ENCODE results near the gene NUDCD2. TPM values are rescaled to one million over a fixed set of nuclear protein-coding genes. Genes with fewer than 3 reads are reported as not detected.

The NUDCD2 gene
- total RNA-seq, 5 donors from 2014 or later (not counting 1 experiment from before 2014, with no cell fraction given) = 18.9 to 29.9 (median 29.3) TPM

- Histone ChIP-seq H3K9me3 (no peaks in the 10 kb centered on the region), H3K27me3 (replicated peaks in 1 of 2; ENCODE audit: control insufficient read depth in 2 of 2, extremely low read depth in 1 of 2, insufficient read depth in 2 of 2, low read length in 1 of 2) (no peaks in the 10 kb centered on the region), H3K36me3 (ENCODE audit: control insufficient read depth in 2 of 2, extremely low read depth in 1 of 2, insufficient read depth in 1 of 2, low read length in 1 of 2) (no peaks in the 10 kb centered on the region), H3K4me1 (ENCODE audit: control insufficient read depth in 1 of 2, extremely low read depth in 1 of 2, insufficient read depth in 2 of 2, low read length in 2 of 2) (no peaks in the 10 kb centered on the region), H3K4me3 (ENCODE audit: control insufficient read depth in 1 of 2, extremely low read depth in 1 of 2, low read length in 1 of 2) (no peak overlapping the region), H3K27ac (ENCODE audit: low read length) (no peak overlapping the region)
- WGBS (ENCODE audit: insufficient coverage) = no CpG with 5 or more reads among the region's 2 CpGs
- ChIA-PET POLR2A (no interaction called here), CTCF (interaction anchor here in 1 of 2 donors (0.6 to 2.0 kb wide), 4 partner anchors 10 to 290 kb away, joined by 3 to 9 read pairs (median 3); partner anchors contain the start of gene NUDCD2)
- peaks cover 0 to 13% (median 1%) of the 10 kb centered on the region in 3 donors for H3K4me1 Mint-ChIP-seq
- no peaks in the 10 kb centered on the region for H3K9me3 Mint-ChIP-seq
- DNase-seq = no peak
- H3K27me3 Mint-ChIP-seq = no peaks in the 10 kb centered on the region
- H3K27ac Mint-ChIP-seq = peak overlapping the region; percentile 8 to 20
- H3K4me3 Mint-ChIP-seq = no peak overlapping the region
- peak in 1 of 4 experiments; percentile 19 for ATAC-seq (replicated peaks in 1 of 4)
- H3K36me3 Mint-ChIP-seq = no peaks in the 10 kb centered on the region
These were observed 18.5 kb upstream of the NUDCD2 start for GRCh38 chr5:163478126-163478981.

GRCh38 chr5:163475411-163475810 lies 15.5 kb upstream of the NUDCD2 start:
- H3K9me3 Mint-ChIP-seq = no peaks in the 10 kb centered on the region
- no peak overlapping the region for H3K27ac Mint-ChIP-seq
- H3K27me3 ChIP-seq (replicated peaks in 1 of 2; ENCODE audit: control insufficient read depth in 2 of 2, extremely low read depth in 1 of 2, insufficient read depth in 2 of 2, low read length in 1 of 2) = no peaks in the 10 kb centered on the region
- no peaks in the 10 kb centered on the region for H3K36me3 ChIP-seq (ENCODE audit: control insufficient read depth in 2 of 2, extremely low read depth in 1 of 2, insufficient read depth in 1 of 2, low read length in 1 of 2)
- no peak overlapping the region for H3K4me3 Mint-ChIP-seq
- H3K4me1 Mint-ChIP-seq = peaks cover 0 to 11% (median 1%) of the 10 kb centered on the region in 3 donors
- no peak for ATAC-seq (replicated peaks in 1 of 4)
- ChIA-PET POLR2A (no interaction called here), CTCF (interaction anchor here (0.7 to 3.8 kb wide), 12 partner anchors 8 to 44 kb away, joined by 3 to 37 read pairs (median 4); partner anchors contain the start of genes MAT2B (in 2 of the 2), HMMR (in 1 of the 2) and NUDCD2 (in 1 of the 2))
- H3K27me3 Mint-ChIP-seq = no peaks in the 10 kb centered on the region
- H3K36me3 Mint-ChIP-seq = no peaks in the 10 kb centered on the region
- no peak overlapping the region for H3K27ac ChIP-seq (ENCODE audit: low read length)
- no peaks in the 10 kb centered on the region for H3K4me1 ChIP-seq (ENCODE audit: control insufficient read depth in 1 of 2, extremely low read depth in 1 of 2, insufficient read depth in 2 of 2, low read length in 2 of 2)
- WGBS (ENCODE audit: insufficient coverage) = no CpG with 5 or more reads among the region's 2 CpGs
- no peak for DNase-seq
- H3K4me3 ChIP-seq (ENCODE audit: control insufficient read depth in 1 of 2, extremely low read depth in 1 of 2, low read length in 1 of 2) = no peak overlapping the region
- no peaks in the 10 kb centered on the region for H3K9me3 ChIP-seq

GRCh38 chr5:163473635-163474243 lies 13.8 kb upstream of the NUDCD2 start:
- H3K27me3 ChIP-seq (replicated peaks in 1 of 2; ENCODE audit: control insufficient read depth in 2 of 2, extremely low read depth in 1 of 2, insufficient read depth in 2 of 2, low read length in 1 of 2) = no peaks in the 10 kb centered on the region
- Mint-ChIP-seq H3K4me1 (peaks cover 0 to 6% (median 1%) of the 10 kb centered on the region in 3 donors), H3K27me3 (no peaks in the 10 kb centered on the region), H3K9me3 (no peaks in the 10 kb centered on the region), H3K36me3 (no peaks in the 10 kb centered on the region), H3K4me3 (no peak overlapping the region), H3K27ac (no peak overlapping the region)
- WGBS (ENCODE audit: insufficient coverage) = 65% methylated on average over 2 of the region's 3 CpGs
- ChIA-PET POLR2A (interaction anchor here (0.5 to 1.1 kb wide), 4 partner anchors 13 to 78 kb away, joined by 3 to 5 read pairs (median 4); partner anchors contain the start of gene HMMR (in 1 of the 2)), CTCF (interaction anchor here (0.5 to 3.8 kb wide), 12 partner anchors 9 to 75 kb away, joined by 3 to 37 read pairs (median 4); partner anchors contain the start of genes CCNG1 (in 1 of the 2), HMMR (in 1 of the 2), MAT2B (in 1 of the 2) and NUDCD2 (in 1 of the 2))
- H3K4me3 ChIP-seq (ENCODE audit: control insufficient read depth in 1 of 2, extremely low read depth in 1 of 2, low read length in 1 of 2) = no peak overlapping the region
- no peaks in the 10 kb centered on the region for H3K4me1 ChIP-seq (ENCODE audit: control insufficient read depth in 1 of 2, extremely low read depth in 1 of 2, insufficient read depth in 2 of 2, low read length in 2 of 2)
- DNase-seq (peak in 1 of 35 experiments; percentile 59), ATAC-seq (replicated peaks in 1 of 4) (peak in 3 of 4 experiments; percentile 52 to 87 (median 76))
- H3K27ac ChIP-seq (ENCODE audit: low read length) = no peak overlapping the region
- H3K9me3 ChIP-seq = no peaks in the 10 kb centered on the region
- H3K36me3 ChIP-seq (ENCODE audit: control insufficient read depth in 2 of 2, extremely low read depth in 1 of 2, insufficient read depth in 1 of 2, low read length in 1 of 2) = no peaks in the 10 kb centered on the region

DNA sequence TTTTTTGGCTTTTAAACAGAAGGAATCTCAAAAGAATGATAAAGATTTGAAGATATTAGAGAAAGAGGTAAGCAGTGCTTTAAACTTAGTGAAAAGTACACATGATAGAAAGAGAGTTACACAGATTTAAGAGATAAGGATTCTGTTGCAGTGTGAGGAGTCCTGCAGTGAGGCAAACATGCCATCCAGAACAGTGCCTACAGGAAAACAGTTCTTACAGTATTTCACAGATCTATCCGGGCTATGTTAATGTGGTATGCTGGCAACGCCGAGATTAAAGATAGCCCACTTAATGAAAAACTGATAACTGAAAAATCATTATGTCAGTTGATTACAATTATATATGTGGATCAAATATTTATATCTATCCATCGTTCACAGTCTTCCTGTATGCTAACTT lies 7.8 kb upstream of the NUDCD2 start:
- Histone ChIP-seq H3K4me1 (ENCODE audit: control insufficient read depth in 1 of 2, extremely low read depth in 1 of 2, insufficient read depth in 2 of 2, low read length in 2 of 2) (peaks cover 0 to 5% of the 10 kb centered on the region in 2 experiments), H3K9me3 (no peaks in the 10 kb centered on the region), H3K27me3 (replicated peaks in 1 of 2; ENCODE audit: control insufficient read depth in 2 of 2, extremely low read depth in 1 of 2, insufficient read depth in 2 of 2, low read length in 1 of 2) (no peaks in the 10 kb centered on the region), H3K4me3 (ENCODE audit: control insufficient read depth in 1 of 2, extremely low read depth in 1 of 2, low read length in 1 of 2) (no peak overlapping the region), H3K27ac (ENCODE audit: low read length) (no peak overlapping the region), H3K36me3 (ENCODE audit: control insufficient read depth in 2 of 2, extremely low read depth in 1 of 2, insufficient read depth in 1 of 2, low read length in 1 of 2) (no peaks in the 10 kb centered on the region)
- Mint-ChIP-seq H3K9me3 (no peaks in the 10 kb centered on the region), H3K4me1 (peaks cover 2 to 12% (median 6%) of the 10 kb centered on the region in 3 donors), H3K4me3 (no peak overlapping the region), H3K36me3 (no peaks in the 10 kb centered on the region), H3K27ac (peak overlapping the region in 1 of 2 donors; percentile 29), H3K27me3 (no peaks in the 10 kb centered on the region)
- WGBS (ENCODE audit: insufficient coverage) = no CpG with 5 or more reads among the region's 4 CpGs
- ChIA-PET POLR2A (no interaction called here), CTCF (interaction anchor here in 1 of 2 donors (2.0 to 2.4 kb wide), 2 partner anchors 8 to 11 kb away, joined by 8 to 9 read pairs; partner anchors contain the start of genes HMMR and NUDCD2)
- no peak for DNase-seq
- peak in 1 of 4 experiments; percentile 27 for ATAC-seq (replicated peaks in 1 of 4)

DNA sequence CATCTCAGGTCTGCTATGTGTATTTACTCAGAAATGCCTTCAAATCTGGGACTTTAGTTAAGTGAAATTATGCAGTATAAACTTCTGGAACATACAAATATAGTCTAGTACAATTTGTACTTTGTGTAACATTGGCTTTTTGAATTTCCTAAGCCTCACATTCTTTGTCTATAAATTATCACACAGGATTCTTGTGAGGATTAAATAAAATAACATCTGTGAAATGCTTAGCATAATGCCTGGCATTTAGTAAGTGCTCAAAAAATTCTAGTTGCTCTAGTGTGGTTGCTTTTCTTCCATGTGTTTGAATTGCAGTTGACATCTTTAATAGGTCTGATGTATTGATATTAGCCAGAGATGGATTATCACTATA lies 3.1 kb upstream of the NUDCD2 start:
- H3K4me3 Mint-ChIP-seq = no peak overlapping the region
- H3K9me3 ChIP-seq = no peaks in the 10 kb centered on the region
- no peak for DNase-seq
- H3K27me3 ChIP-seq (replicated peaks in 1 of 2; ENCODE audit: control insufficient read depth in 2 of 2, extremely low read depth in 1 of 2, insufficient read depth in 2 of 2, low read length in 1 of 2) = no peaks in the 10 kb centered on the region
- H3K9me3 Mint-ChIP-seq = no peaks in the 10 kb centered on the region
- no peaks in the 10 kb centered on the region for H3K27me3 Mint-ChIP-seq
- H3K27ac Mint-ChIP-seq = peak overlapping the region; percentile 23 to 55
- ChIA-PET POLR2A (no interaction called here), CTCF (interaction anchor here (0.7 to 3.5 kb wide), 2 partner anchors 8 to 11 kb away, joined by 3 to 37 read pairs; no protein-coding TSS in a partner anchor)
- H3K4me1 Mint-ChIP-seq = peaks cover 29 to 38% (median 37%) of the 10 kb centered on the region in 3 donors
- no peaks in the 10 kb centered on the region for H3K36me3 Mint-ChIP-seq
- H3K4me1 ChIP-seq (ENCODE audit: control insufficient read depth in 1 of 2, extremely low read depth in 1 of 2, insufficient read depth in 2 of 2, low read length in 2 of 2) = peaks cover 19 to 31% of the 10 kb centered on the region in 2 experiments
- no peak for ATAC-seq (replicated peaks in 1 of 4)
- no peaks in the 10 kb centered on the region for H3K36me3 ChIP-seq (ENCODE audit: control insufficient read depth in 2 of 2, extremely low read depth in 1 of 2, insufficient read depth in 1 of 2, low read length in 1 of 2)
- no peak overlapping the region for H3K4me3 ChIP-seq (ENCODE audit: control insufficient read depth in 1 of 2, extremely low read depth in 1 of 2, low read length in 1 of 2)
- peak overlapping the region; percentile 66 for H3K27ac ChIP-seq (ENCODE audit: low read length)
